HPDE6-E6E7 (cell line): ENCODE measurements around the gene POPDC2.
"Not testable (repeated sequence)": the region's sequence is repeated elsewhere in the genome, so short reads cannot be mapped to it uniquely, and the experiment has no call there.

Experiments
- DNase-seq: peaks from one replicate; pipeline ENCODE4 v3.0.0; 2011; ENCODE audit warnings: missing footprints; ENCODE audit errors: extremely low spot score

Gene POPDC2

DNA sequence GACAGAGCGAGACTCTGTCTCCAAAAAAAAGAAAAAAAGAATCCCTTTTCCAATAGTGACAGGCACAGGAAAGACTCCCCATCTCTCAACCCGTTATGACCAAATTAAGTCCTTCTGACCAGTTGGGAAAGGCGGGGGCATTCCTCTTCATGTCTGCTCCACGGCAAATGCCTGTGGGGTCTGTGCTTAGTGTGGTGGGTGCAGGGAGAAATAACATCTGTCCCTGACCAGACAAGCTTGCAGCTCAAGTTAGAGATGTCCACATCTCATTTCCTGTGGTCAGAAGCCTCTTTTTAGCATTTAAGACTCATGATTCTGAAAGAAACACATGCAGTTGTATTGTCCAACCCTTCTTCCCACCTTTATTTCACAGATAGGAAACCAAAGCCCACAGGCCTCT is 46.5 kb downstream of the POPDC2 start:
- DNase-seq: no peak

DNA sequence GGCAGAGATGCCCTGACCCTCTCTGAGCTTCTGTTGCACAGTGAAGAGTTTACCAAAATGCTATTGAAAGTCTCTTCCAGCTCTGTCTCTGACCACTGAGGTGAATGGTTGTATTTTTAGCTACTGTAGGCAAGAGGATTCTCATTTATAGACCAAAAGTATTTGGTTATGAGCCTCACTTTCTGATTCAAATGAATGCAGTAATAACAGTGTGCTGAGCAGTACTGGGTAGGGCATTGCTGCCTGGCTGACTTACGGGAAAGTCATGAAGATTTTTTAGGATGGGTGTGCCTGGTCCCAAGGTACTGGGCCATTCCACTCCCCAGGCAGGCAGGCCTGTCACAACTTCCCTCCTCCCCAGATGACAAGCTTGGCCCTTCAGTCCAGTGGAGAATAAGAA is 47.2 kb downstream of the POPDC2 start:
- DNase-seq: no peak

DNA sequence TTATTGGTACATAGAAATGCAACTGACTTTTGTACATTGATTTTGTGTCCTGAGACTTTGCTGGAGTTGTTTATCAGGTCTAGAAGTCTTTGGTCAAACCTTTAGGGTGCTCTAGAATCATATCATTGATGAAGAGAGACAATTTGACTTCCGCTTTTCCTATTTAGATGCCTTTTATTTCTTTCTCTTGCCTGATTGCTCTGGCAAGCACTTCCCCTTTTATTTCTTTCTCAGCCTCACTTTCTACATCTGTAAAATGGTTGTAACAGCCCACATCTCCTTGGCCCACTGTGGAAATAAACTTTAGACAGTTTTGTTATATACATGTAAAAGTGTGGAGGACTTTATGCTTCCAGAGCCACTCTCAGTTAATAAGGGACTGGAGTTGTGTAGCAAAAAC is 48.7 kb downstream of the POPDC2 start:
- DNase-seq: no peak

DNA sequence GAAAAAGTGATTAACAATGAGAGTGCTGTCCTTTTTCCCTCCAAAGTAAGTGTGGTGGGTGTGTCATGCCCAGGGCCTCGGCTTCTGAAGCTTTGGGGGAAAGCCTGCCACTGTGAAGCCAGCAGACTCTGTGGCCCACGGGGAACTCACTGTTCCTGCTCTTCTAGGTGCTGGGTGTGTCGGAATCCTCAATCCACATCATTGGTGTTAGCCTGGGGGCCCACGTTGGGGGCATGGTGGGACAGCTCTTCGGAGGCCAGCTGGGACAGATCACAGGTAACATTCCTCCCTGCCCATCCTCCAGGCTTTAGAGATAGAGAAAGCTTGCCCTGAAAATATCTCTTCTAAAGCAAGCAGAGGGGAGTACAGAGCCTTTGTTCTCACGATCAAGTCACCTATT is 51.1 kb downstream of the POPDC2 start:
- no peak for DNase-seq

DNA sequence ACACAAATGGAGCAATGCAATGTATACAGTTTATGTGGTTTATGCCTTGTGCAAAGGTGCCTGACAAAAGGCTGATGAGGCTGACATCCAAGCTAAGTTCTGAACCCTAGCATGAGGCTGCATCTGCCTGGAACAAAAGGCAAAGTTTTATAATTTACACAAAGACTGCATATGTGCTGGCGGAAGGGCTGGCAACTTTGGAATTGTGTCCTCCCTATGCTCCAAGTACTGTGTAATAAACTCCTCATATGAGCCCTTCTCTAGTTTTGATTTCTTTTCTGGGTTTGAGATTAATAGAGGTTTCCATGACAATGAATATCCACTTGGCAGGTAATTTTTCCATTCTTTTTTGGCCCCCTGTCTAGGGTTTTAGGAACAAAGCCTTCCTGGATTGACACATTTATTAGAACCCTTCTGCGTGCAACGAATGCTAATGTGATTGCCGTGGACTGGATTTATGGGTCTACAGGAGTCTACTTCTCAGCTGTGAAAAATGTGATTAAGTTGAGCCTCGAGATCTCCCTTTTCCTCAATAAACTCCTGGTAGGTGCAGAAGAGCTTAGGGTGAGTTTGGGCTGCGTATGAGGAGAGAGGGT is 51.9 kb downstream of the POPDC2 start:
- DNase-seq: no peak

DNA sequence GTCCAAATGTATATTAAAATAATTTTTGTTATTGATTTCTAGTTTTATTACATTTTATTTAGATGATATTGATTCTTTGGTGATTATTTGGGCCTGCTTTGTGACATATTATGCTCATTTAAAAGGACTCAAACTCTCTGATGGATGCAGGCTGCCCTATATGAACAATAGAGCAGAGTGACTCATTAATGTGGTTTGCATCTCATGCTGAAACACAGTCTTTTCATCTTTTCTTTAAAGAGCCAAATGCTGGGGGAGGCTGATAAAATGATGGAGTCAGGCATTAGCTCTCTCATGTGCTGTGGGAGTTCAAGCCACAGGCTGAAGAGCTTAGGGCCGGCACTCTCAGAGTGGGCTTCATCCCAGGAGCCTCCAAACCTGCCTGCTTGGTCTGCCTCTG is 55.5 kb downstream of the POPDC2 start:
- peak; percentile 41 for DNase-seq

DNA sequence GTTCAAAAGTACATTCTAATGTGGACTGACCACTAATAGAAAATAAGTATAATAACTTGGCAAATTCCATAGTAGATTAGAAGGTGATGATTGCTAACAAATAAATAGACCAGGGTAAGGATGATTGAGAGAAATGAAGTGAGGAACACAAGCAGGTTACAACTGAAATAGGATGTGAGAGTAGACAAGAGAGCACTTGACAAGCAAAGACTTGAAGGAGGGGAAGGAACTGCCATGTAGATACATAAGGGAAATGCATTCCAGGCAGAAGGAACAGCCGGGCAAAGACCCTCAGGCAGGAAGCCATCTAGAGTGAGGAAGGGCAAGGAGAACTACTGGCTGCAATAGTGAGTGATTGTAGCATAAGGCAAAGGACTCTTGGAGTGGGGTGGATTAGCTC is 57.7 kb downstream of the POPDC2 start:
- no peak for DNase-seq

DNA sequence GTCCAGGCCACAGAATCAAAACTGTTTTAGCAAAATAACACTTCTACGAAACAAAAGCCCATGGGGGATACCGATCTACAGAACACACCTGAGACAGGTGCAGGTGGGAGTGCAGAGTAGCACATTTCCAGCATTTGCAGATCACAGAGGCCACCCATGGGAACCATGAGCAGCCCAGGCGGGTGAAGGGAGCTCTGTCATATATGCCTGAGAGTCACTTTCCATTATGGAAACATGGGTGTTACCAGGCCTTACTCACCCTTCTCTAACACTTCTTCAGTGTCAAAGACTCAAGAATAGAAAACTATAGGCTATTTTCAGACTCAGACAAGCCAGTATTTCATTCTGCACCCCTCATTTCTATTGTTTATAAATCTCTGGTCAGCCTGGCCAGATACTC is 59.2 kb downstream of the POPDC2 start:
- no peak for DNase-seq

DNA sequence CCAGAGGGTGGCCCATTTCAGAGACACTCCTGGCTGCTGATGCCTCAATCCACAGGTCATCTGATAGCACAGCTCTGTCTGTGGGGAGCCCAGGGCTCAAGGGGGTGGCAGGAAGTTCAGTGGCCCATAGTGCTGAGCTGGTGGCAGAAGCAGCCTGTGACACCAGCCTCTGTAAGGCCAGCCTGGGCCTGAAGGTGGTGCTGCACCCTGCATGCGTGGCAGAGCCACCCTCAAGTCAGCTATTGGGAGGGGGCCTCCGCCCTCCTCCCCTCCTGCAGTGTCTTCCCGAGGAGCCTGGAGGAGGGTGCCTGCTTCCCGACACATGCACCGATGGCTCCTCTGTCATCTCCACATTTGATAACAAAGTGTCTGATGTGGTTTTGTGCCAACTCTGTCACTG is 59.7 kb downstream of the POPDC2 start:
- no peak for DNase-seq

DNA sequence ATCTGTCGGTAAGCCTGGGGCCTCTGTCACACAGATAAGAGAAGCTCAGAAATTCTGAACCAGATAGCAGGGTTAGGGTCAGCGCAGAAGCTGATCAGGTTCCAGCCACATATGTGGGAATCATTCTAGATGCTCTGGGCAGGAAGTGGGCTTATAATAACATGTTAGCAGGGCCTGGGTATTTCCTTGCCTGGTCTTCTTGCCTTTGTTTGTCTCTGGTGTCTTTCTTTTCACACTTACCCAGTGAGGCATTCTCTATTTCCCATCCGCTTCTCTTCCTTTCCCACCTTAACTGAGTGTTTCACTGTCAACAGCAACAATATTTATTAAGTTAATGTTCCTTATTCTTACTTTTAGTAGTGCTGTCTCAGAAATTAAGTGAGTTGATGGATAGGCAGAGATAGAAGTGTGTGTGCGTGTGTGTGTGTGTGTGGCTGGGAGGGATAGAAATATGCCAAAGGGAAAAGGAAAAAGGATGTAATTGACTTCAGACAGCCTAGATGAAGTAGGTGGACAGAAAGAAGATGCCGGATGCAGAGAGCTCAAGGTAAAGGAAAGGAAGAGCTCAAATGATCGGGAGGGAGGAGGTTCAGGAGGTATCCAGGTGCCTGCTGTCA is 60.7 kb downstream of the POPDC2 start:
- no peak for DNase-seq

DNA sequence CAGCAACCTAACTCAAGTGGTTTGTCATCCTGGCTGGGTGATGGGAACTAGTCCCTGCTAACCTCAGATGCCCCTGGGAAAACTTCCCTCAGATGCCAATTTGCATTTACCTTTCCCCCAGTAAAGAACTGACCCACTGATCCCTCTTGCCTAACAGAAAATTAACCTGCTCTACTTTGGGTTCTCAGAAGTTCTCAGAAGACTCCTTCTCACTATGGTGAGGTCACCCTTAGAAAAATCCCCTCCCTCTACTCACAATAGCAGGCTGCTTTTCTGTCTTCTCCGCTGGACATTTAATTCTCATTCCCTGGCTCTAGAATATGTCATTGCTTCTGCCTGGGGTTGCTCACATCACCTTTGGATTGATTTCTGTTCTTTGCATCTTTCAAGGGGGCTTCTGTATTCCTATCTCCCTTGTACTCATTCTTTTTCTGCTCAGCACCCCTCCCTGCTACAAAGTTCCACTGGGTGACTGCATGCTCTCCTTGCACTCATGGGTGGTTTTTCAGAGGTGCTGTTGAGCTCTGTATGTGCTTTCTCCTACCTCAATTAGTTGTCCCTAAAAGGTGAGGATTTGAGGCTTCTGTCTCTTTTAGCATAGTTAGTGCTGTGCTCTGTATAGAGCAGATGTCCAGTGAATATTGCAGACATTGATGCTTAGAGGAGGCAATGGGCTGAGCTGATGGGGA is 61.8 kb downstream of the POPDC2 start:
- DNase-seq: no peak

DNA sequence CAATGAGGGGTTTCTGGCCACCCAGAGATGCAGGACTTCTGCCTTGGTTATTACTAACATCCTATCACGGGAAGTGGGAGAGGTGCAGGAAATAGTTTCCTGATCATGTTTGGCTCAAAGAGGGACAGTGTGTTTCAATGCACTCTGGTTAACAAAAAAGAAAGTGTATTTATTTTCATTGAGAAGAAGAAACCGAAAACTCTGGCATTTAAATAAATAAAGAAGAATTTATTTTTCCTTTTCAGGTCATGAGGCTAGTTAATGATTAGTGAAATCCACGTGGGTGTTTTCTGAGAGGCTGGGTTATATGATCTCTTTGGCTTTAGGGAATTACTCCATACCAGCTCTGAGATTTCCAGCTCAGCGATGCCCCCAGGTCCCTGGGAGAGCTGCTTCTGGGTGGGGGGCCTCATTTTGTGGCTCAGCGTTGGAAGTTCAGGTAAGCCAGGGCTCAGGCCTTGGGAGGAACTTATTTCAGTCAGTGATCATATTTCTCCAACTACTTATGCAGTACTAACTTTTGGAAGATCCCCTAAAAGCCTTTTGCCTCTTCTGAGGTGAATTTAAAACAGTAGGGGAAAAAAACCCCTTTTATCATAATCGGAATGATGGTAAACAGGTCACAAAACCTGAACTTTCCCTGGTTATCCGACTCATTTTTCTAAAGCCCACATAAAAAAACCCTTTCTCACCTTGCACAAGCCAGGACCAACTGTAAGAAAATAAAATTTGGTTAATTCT is 62.7 kb downstream of the POPDC2 start, which contains the start of gene PLA1A:
Gene PLA1A, plus strand, starts transcription at position 338 of the 741 bp plus-strand sequence. Its CDS starts 29 bp downstream, at position 367.
- no peak for DNase-seq

DNA sequence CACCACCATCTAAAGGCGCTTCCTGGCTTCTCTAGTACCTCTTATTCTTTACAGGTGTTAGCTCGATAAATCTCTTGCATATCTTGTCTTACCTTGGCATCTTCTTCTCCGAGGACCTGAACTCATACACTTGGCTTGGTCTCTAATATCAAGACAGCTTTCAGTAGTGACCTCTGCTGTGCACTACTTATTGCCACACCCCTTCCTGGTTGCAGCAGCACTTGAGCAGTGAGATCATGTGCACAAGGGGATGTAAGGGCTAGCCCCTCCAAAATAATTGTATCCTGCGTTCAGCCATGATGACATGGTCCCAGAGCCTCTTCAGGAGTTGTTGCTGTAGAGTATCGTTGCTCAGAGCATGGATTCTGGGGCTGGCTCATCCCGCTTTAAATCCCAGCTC is 64.0 kb downstream of the POPDC2 start:
- no peak for DNase-seq

DNA sequence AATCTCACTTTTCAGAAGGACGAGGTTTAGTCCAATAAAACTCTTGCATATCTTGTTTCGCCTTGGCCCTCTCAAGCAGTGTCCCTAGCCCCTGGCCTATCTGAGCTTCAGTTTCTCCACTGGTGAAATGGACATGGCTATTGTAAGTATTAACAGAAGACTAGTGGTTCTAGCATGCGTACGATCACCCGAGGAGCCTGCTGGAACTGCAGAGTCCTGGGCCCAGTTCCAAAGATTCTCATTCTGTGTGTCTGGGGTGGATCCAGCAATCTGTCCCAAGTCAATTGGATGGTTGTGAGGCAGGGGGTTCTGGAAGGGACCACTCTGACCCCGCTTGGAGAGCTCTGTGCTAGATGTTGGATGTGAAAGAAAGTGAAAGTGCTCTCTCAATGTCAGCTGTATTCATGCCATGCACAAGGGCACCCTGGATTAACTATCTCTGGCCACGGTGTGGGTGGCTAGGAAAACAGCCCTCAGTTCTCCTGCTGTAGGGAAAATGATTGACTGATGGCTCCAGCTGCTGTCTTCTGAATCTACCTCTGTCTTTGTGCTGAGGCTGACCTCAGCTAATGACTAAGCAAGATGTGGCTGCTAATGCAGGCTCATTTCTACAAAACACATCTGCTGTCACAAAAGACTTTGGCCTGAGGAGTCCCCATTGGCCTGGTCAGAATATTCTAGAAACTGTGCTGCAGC is 64.6 kb downstream of the POPDC2 start:
- no peak for DNase-seq

DNA sequence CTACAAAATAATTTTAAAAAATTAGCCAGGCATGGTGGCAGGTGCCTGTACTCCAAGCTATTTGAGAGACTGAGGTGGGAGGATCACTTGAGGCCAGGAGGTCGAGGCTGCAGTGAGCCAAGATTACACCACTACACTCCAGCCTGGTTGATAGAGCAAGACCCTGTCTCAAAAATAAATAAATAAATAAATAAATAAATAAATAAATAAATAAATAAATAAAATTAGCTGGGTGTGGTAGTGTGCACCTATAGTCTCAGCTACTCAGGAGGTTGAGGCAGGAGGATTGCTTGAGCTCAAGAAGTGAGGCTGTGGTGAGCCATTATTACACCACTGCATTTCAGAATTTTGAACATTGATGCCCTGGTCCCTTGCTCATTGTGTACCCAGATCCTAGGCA is 65.5 kb downstream of the POPDC2 start:
- DNase-seq: not testable (repeated sequence)

DNA sequence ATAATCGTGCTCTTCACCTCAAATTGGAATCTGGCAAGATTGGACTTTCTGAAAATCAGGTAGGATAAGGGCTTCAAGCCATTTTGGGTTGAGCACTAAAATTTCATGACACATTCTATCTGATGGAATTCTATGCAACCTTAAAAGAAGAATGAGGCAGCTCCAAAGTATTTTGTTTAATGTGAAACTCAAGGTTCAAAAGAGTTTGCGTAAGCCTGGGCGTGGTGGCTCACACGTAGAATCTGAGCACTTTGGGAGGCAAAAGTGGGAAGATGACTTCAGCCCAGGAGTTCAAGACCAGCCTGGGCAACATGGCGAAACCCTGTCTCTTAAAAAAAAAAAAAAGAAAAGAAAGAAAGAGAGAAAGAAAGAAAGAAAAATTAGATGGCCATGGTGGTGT is 66.3 kb downstream of the POPDC2 start:
- DNase-seq: no peak

DNA sequence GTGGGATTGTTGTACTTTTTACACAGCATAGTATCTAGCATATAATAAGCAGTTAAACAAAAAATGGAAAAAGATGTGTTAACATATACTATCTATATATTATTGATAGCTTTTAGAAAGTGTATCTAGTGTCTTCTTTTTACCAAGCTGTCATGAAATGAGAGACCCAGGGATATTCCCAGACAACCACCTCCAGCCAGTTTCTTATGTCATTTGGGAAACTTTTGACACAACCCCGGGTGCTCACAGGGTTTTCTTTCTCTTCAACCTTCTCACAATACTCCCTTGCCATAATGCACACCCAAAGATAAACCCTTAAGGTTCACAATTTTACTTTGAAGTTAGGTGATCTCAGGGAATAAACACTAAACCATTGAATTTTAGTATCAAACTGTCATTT is 67.5 kb downstream of the POPDC2 start:
- DNase-seq: no peak
